ENCODE results near the gene SCG2. TPM values are rescaled to one million over a fixed set of nuclear protein-coding genes. Genes with fewer than 3 reads are reported as not detected.
"Not testable (repeated sequence)": the region's sequence is repeated elsewhere in the genome, so short reads cannot be mapped to it uniquely, and the experiment has no call there.

Gene SCG2
- total RNA-seq, 1 donor from 2014 or later, result 1.2 TPM

GRCh38 chr2:223612501-223612900 lies 10.3 kb upstream of the SCG2 start:
- no peak for DNase-seq (ENCODE audit: low read depth)

- DNase-seq (ENCODE audit: low read depth), result no peak
These were observed 8.9 kb upstream of the SCG2 start for GRCh38 chr2:223611061-223611460.

- DNase-seq (ENCODE audit: low read depth), result no peak
These were observed 5.3 kb upstream of the SCG2 start for GRCh38 chr2:223607476-223607875.

DNA sequence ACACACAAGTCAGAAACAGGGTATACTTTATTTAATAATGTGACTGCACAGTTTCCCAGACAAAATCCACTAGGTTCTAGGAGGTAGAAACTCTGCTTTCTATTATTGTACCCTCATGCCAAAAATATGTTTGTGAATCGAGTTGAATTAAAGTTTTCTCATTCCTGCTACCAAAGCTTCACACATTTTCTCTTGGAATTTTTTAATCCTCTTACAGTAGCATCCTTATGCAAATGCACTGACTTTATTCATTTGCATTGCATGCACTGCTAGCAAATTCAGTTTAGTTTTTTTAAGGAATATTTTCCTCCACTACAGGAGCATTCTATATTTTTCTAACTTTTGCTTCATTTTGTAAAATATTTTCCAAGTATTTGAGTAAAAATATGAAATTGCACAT lies 4.8 kb upstream of the SCG2 start:
- DNase-seq (ENCODE audit: low read depth), result no peak

DNA sequence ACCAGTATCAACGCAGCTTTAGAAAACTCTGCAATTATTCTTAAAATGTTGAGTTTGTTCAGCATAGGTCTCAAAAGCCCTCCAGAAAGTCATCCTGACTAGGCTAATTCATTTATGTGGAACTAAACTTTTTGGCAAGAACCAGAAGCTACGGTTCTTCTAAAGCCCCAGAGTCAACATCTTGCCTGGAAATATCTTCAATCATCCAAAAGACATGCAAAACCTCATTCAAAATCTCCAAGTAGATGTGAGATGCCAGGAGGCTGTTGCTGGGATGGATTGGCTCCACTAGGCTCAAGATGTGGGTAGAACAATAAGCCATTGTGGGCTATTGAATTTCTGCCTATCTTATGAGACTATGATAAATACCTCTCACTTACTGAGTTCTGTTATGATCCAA lies 2.1 kb upstream of the SCG2 start:
- no peak for DNase-seq (ENCODE audit: low read depth)

DNA sequence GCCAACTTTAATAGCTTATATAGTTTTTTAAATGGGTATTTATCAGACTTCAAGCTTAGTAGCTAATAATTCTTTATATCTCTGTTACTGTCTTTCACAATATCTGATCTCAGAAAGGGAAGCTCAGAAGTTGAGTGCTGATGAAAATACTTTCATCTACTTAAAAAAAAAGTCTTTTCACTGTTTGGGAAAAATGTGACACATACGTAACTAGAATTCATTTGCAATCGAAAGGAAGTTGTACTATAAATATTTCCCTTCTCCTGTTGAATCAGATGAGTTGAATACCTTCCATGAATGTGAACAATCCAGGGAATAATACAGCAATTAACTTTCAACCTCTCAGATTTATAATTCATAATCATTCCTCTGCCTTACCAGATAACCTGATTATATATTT lies 811 bp upstream of the SCG2 start:
- DNase-seq (ENCODE audit: low read depth), result no peak

- no peak for DNase-seq (ENCODE audit: low read depth)
These were observed 1.1 kb downstream of the SCG2 start for GRCh38 chr2:223601018-223601417.

- no peak for DNase-seq (ENCODE audit: low read depth)
These were observed 2.4 kb downstream of the SCG2 start for GRCh38 chr2:223599640-223600380.

DNA sequence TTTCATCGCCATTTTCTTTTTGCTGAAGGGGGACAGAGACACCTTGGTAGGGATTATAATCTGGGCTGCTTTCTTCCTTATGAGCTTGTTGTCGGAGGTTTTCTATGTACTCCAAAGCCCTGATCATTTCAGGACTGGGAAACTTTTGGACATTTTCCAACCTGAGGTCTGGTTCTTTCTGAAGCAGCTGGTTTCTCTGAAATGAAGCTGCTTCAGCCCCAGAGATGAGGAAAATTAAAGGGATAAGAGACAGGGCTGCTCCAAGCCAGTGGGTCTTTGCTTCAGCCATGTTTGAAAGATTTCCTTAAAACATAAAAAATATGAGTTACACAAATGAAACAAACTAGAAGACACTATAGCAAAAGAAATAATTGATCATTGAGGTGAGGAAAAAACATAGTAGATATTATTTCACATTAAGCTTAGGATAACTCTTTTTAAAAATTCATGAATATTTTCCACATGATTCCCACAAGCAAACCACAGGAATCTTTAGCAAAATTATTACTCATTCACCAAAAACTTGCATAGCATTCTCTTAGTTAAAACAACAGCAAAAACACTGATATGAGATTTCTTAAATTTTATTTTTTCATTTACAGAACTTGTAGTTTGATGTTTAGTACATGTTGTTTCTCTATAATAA lies 3.0 kb downstream of the SCG2 start:
- peak; percentile 26 for DNase-seq (ENCODE audit: low read depth)

GRCh38 chr2:223597076-223597475 lies 5.1 kb downstream of the SCG2 start:
- DNase-seq (ENCODE audit: low read depth), result no peak

GRCh38 chr2:223596208-223596607 lies 6.0 kb downstream of the SCG2 start:
- DNase-seq (ENCODE audit: low read depth), result no peak

- DNase-seq (ENCODE audit: low read depth), result no peak
These were observed 7.3 kb downstream of the SCG2 start for GRCh38 chr2:223594831-223595230.

DNA sequence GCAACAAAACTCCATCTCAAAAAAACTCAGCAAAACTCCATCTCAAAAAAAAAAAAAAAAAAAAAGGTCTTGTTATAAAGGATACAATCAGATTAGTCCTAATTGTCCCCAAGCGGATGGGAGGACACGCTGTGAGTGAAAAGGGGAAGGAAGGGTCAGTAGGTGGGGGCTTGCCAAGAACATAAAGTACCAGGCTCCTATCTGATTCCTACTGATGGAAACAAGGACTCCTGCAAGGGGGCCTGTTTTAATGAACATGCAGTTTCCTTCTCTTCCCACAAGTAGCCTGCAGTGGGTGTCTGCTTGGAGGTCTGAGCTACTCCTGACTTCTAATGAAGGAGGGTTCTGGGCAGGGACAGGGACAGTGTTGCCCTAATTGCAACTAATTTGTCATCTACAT lies 7.9 kb downstream of the SCG2 start:
- no peak for DNase-seq (ENCODE audit: low read depth)

GRCh38 chr2:223592689-223593088 lies 9.5 kb downstream of the SCG2 start:
- not testable (repeated sequence) for DNase-seq (ENCODE audit: low read depth)

DNA sequence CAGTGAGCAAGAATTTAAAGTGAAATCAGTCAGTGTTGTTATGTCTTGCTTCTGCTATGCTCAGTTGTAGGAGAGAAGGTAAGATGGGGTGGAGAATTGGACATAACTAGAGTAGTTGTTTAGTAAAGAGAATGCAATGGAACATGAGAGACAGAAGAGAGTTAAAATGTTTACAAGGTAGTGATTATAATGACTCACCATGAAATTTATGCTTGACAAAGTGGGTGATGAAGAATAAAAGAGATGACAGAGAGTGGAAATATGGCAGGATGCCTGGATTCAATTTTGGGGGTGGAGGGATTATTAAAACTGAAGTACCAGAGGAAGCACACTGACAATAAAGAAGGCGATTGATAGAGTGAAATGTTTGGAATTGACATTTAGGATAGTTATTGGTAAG lies 10.6 kb downstream of the SCG2 start:
- DNase-seq (ENCODE audit: low read depth), result no peak

GRCh38 chr2:223590964-223591363 lies 11.2 kb downstream of the SCG2 start:
- DNase-seq (ENCODE audit: low read depth), result no peak

DNA sequence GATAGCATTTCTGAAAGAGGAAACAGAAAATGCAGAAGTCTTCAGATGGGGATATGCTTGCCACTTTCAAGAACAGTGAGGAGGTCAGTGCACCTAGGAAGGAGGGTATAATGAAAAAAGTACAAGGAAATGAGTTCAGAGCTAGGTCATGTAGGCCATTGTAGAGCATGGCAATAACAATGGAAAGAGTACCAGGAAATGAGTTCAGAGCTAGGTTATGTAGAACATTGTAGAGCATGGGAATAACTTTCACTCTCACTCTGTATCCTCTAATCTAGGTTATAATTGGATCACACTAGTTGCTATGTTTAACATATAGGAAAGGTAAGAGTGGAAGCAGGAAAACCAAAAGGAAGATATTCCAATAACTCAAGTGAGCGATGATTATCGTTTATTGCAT lies 12.3 kb downstream of the SCG2 start:
- peak; percentile 46 for DNase-seq (ENCODE audit: low read depth)

GRCh38 chr2:223588251-223588650 lies 13.9 kb downstream of the SCG2 start:
- DNase-seq (ENCODE audit: low read depth), result no peak

- no peak for DNase-seq (ENCODE audit: low read depth)
These were observed 14.9 kb downstream of the SCG2 start for GRCh38 chr2:223587301-223587700.

GRCh38 chr2:223586261-223586660 lies 15.9 kb downstream of the SCG2 start:
- DNase-seq (ENCODE audit: low read depth), result peak; percentile 73

GRCh38 chr2:223585666-223586065 lies 16.5 kb downstream of the SCG2 start:
- DNase-seq (ENCODE audit: low read depth), result no peak

DNA sequence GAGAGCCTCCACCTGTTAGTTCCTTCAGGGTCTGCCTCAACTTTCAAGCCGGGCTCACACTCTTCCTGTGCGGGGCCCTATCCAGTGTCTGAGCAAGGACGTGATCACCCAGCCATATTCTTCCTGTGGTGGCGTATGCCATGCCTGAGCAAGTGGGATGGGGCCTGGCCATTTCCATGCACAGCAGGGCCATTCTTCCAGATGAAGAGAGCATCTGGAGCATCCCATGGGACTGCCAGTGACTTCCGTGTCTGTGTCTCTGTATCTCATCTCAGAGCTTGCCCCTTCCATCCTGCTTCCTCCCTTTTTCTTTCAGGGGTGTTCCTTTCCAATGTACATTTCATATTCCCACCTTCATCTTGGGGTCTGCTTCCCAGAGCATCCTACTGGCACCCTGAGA lies 20.2 kb downstream of the SCG2 start:
- DNase-seq (ENCODE audit: low read depth), result no peak

DNA sequence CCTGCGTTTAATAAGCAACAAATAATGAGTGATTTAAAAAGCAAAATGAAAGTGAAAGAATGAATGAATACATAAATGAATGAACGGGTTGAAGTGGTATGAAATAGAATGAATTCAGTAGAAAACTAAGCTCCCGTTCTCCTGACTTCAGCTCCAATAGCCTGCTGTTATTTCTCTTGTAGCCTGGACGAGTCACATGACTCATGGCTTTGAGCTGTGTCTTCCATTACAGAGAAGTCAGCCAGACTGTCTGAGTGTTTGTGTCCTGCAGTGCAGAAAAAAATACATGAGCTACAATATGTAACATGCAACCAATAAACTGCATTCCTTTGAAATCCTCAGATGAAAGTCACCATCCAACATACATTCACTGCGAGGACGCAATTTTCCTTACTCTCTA lies 21.2 kb downstream of the SCG2 start:
- peak; percentile 67 for DNase-seq (ENCODE audit: low read depth)

DNA sequence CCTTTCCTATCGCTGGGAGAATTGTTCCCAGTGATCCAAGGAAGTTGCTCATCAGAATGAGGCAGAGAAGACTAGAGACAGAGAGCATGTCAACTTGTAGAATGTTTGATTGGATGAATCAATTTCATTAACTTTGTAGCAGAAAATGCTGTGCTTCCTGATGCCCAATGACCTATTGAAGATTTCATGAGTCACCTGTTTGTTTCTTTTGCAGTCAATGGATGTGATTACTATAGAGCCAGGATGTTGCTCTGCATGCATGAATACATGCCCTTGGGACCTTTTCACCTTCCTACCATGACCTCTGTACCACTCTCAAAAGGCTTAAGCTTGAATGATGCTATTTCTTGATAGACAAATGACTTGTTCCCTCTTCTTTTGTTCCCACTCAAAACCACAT lies 23.3 kb downstream of the SCG2 start:
- DNase-seq (ENCODE audit: low read depth), result peak; percentile 57
